HG02759 (cell line): ENCODE data around the gene GRB2.
"Not testable (repeated sequence)": the region's sequence is repeated elsewhere in the genome, so short reads cannot be mapped to it uniquely, and the experiment has no call there.

Experiments used
- ATAC-seq: cut with Tn5 transposase; IDR thresholded peaks from one replicate; pipeline ENCODE4 v1.9.1; 2021; ENCODE audit warnings: mild to moderate bottlenecking, moderate library complexity; ENCODE audit not compliant: unreplicated experiment

Gene GRB2

GRCh38 chr17:75321506-75321905 lies 84.0 kb downstream of the GRB2 start:
- no peak for ATAC-seq

GRCh38 chr17:75319904-75320691 lies 85.4 kb downstream of the GRB2 start:
- peak; percentile 66 for ATAC-seq

GRCh38 chr17:75318615-75319222 lies 86.8 kb downstream of the GRB2 start:
- no peak for ATAC-seq

- no peak for ATAC-seq
Measured at GRCh38 chr17:75318211-75318610, 87.3 kb downstream of the GRB2 start.

GRCh38 chr17:75317671-75318070 lies 87.8 kb downstream of the GRB2 start:
- ATAC-seq = no peak

GRCh38 chr17:75316253-75316652 lies 89.2 kb downstream of the GRB2 start:
- ATAC-seq = no peak

- no peak for ATAC-seq
Measured at GRCh38 chr17:75315541-75316243, 89.8 kb downstream of the GRB2 start.

- ATAC-seq = peak; percentile 55
Measured at GRCh38 chr17:75313941-75314551, 91.4 kb downstream of the GRB2 start.

- no peak for ATAC-seq
Measured at GRCh38 chr17:75308732-75309629, 96.5 kb downstream of the GRB2 start.

- ATAC-seq = no peak
Measured at GRCh38 chr17:75307957-75308731, 97.3 kb downstream of the GRB2 start.

GRCh38 chr17:75301502-75302206 lies 103.8 kb downstream of the GRB2 start:
- ATAC-seq = no peak

GRCh38 chr17:75301049-75301448 lies 104.4 kb downstream of the GRB2 start:
- ATAC-seq = no peak

- no peak for ATAC-seq
Measured at GRCh38 chr17:75300280-75300679, 105.2 kb downstream of the GRB2 start.

GRCh38 chr17:75295201-75296158 lies 110.0 kb downstream of the GRB2 start:
- ATAC-seq = peak; percentile 69

- not testable (repeated sequence) for ATAC-seq
Measured at GRCh38 chr17:75292810-75293448, 112.5 kb downstream of the GRB2 start.

GRCh38 chr17:75289832-75290337 lies 115.6 kb downstream of the GRB2 start:
- ATAC-seq = peak; percentile 1

GRCh38 chr17:75289115-75289831 lies 116.2 kb downstream of the GRB2 start, which contains the start of gene SLC25A19:
Gene SLC25A19, minus strand, starts transcription at chr17:75289433. Its CDS starts 2,669 bp downstream, at chr17:75286764.
- peak; percentile 91 for ATAC-seq
